PC-3 (cell line): ENCODE data around the gene GPR176. TPM values are rescaled to one million over a fixed set of nuclear protein-coding genes. Genes with fewer than 3 reads are reported as not detected.

Source experiments
- ATAC-seq: fragments of 200-7000 bp; cut with Tn5 transposase; 2 replicates; pipeline ENCODE4 v1.9.1; 2020; ENCODE audit warnings: mild to moderate bottlenecking, moderate library complexity
- BruUV-seq: library from RNA; stranded (reverse); fragments of 400-500 nt; replicated peaks from 2 replicates; lab custom pipeline; 2021; lab: Mats Ljungman, UMichigan
- CTCF ChIA-PET: fragments of 300-600 bp; sonication (Branson Sonifier 250); formaldehyde crosslinking; loops from one replicate; lab custom pipeline; 2022; ENCODE audit warnings: antibody characterized with exemption; lab: Charles Lee
- POLR2A ChIA-PET: fragments of 300-600 bp; sonication (Branson Sonifier 250); formaldehyde crosslinking; loops from one replicate; lab custom pipeline; 2022; ENCODE audit warnings: antibody characterized with exemption; ENCODE audit not compliant: unreplicated experiment; lab: Charles Lee
- DNase-seq: peaks from one replicate; pipeline ENCODE4 v3.0.0-alpha.2; 2015
- H2AFZ ChIP-seq: fragments of 300-600 bp; sonication (generic); 2 replicates; pipeline ENCODE4 v1.6.0; 2016; ENCODE audit warnings: antibody characterized with exemption, low read length
- H3F3A ChIP-seq: fragments of 300-600 bp; sonication (generic); one replicate; pipeline ENCODE4 v1.6.0; 2017; ENCODE audit warnings: antibody characterized with exemption, low read length, control low read depth, mild to moderate bottlenecking; ENCODE audit not compliant: unreplicated experiment
- H3K27ac ChIP-seq: fragments of 300-600 bp; sonication (generic); 2 replicates; pipeline ENCODE4 v1.5.1; 2016; ENCODE audit warnings: mild to moderate bottlenecking, low read length
- H3K27me3 ChIP-seq: fragments of 300-600 bp; sonication (generic); 2 replicates; pipeline ENCODE4 v1.6.1; 2016; ENCODE audit warnings: low read length, mixed read lengths
- H3K36me3 ChIP-seq: fragments of 300-600 bp; sonication (generic); 2 replicates; pipeline ENCODE4 v1.6.1; 2016; ENCODE audit warnings: low read depth, mixed run types, low read length, mixed read lengths
- H3K4me1 ChIP-seq: fragments of 300-600 bp; sonication (generic); 2 replicates; pipeline ENCODE4 v1.5.1; 2016; ENCODE audit warnings: low read length; ENCODE audit not compliant: insufficient read depth
- H3K4me2 ChIP-seq: fragments of 300-600 bp; sonication (generic); 2 replicates; pipeline ENCODE4 v1.6.0; 2016; ENCODE audit warnings: low read length
- H3K4me3 ChIP-seq: fragments of 300-600 bp; sonication (generic); 2 replicates; pipeline ENCODE4 v1.5.1; 2016; ENCODE audit warnings: mild to moderate bottlenecking, low read length, mixed read lengths
- H3K79me2 ChIP-seq: fragments of 300-600 bp; sonication (generic); 2 replicates; pipeline ENCODE4 v1.6.1; 2017; ENCODE audit warnings: low read length, mixed read lengths
- H3K9ac ChIP-seq: fragments of 300-600 bp; sonication (generic); 2 replicates; pipeline ENCODE4 v1.6.0; 2016; ENCODE audit warnings: mild to moderate bottlenecking, low read length
- H3K9me2 ChIP-seq: fragments of 300-600 bp; sonication (generic); replicated peaks from 2 replicates; pipeline ENCODE4 v1.6.1; 2016; ENCODE audit warnings: mixed run types, low read length, mixed read lengths
- H3K9me3 ChIP-seq: fragments of 300-600 bp; sonication (generic); 2 replicates; pipeline ENCODE4 v1.6.1; 2016; ENCODE audit warnings: low read length, mixed read lengths
- H4K20me1 ChIP-seq: fragments of 300-600 bp; sonication (generic); 2 replicates; pipeline ENCODE4 v1.6.1; 2016; ENCODE audit warnings: low read length, mixed read lengths
- EZH2 ChIP-seq: fragments of 300-600 bp; sonication (generic); IDR thresholded peaks from one replicate; pipeline ENCODE4 v1.6.1; 2017; ENCODE audit warnings: antibody characterized with exemption, mild to moderate bottlenecking, low read length; ENCODE audit not compliant: unreplicated experiment
- EZH2phosphoT487 ChIP-seq: fragments of 300-600 bp; sonication (generic); IDR thresholded peaks from 2 replicates; pipeline ENCODE4 v1.6.1; 2018; ENCODE audit warnings: mild to moderate bottlenecking, antibody characterized with exemption, low read length, borderline replicate concordance
- intact Hi-C: fragments of 100-400 bp; cut with micrococcal nuclease; formaldehyde crosslinking; loops from 2 replicates; pipeline ENCODE4 v1.9.0; 2023
- total RNA-seq: library from RNA; depleted of rRNA; stranded (reverse); fragments of >200 nt; gene quantifications from 2 replicates; pipeline ENCODE4 v1.2.3, GENCODE V29; 2014
- TF ChIP-seq, protein P1 (sequence below): fragments of 300-600 bp; sonication (generic); conservative IDR thresholded peaks from 2 replicates; pipeline ENCODE4 v1.5.1; 2017; ENCODE audit warnings: antibody characterized with exemption, low read depth, mild to moderate bottlenecking, low read length

GPR176 gene
- total RNA-seq, 1 experiment from 2014 or later = 27.8 TPM

DNA sequence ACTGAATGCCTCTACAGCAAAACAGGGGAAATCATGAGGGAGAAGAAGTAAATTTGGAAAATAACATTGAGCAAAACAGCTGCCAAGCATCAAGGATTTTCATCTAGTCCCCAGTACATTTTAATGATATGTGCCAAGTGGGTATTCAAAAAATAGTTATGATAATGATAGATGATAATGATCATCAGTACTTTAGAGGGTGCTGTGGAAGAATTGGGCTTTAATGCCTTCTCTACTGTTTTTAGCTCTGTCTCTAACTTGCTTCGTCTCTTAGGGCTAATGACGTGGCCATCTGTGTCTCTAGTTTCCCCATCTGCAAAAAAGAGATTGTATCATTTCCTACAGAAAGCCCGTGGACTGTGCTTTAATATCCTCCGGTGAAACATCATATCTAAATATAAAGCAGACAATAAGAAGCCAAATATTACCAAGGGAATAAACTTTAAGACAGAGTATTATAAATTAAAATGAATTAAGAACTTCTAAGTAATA lies 127.2 kb downstream of the GPR176 start:
- no peaks in the 10 kb centered on the region for H4K20me1 ChIP-seq
- no peak for ATAC-seq
- no peaks in the 10 kb centered on the region for H3K36me3 ChIP-seq
- 0 out of 2 replicates have a peak overlapping the region, but pooled peaks have one; percentile 55 for H3K4me2 ChIP-seq
- H3F3A ChIP-seq = no peaks in the 10 kb centered on the region
- intact Hi-C loops = no loop called here
- H3K9me3 ChIP-seq = no peaks in the 10 kb centered on the region
- POLR2A ChIA-PET = no interaction called here
- H2AFZ ChIP-seq = no peak overlapping the region
- no peak overlapping the region for H3K4me3 ChIP-seq
- H3K27me3 ChIP-seq = no peaks in the 10 kb centered on the region
- no peak for DNase-seq
- CTCF ChIA-PET = no interaction called here
- H3K9me2 ChIP-seq = no peaks in the 10 kb centered on the region
- H3K27ac ChIP-seq = no peak overlapping the region
- H3K4me1 ChIP-seq = peaks cover 15% of the 10 kb centered on the region
- no peak overlapping the region for H3K9ac ChIP-seq
- BruUV-seq = no TSS peak
- TF ChIP-seq EZH2 (no peak), EZH2phosphoT487 (no peak)
- TF ChIP-seq, protein P1, sequence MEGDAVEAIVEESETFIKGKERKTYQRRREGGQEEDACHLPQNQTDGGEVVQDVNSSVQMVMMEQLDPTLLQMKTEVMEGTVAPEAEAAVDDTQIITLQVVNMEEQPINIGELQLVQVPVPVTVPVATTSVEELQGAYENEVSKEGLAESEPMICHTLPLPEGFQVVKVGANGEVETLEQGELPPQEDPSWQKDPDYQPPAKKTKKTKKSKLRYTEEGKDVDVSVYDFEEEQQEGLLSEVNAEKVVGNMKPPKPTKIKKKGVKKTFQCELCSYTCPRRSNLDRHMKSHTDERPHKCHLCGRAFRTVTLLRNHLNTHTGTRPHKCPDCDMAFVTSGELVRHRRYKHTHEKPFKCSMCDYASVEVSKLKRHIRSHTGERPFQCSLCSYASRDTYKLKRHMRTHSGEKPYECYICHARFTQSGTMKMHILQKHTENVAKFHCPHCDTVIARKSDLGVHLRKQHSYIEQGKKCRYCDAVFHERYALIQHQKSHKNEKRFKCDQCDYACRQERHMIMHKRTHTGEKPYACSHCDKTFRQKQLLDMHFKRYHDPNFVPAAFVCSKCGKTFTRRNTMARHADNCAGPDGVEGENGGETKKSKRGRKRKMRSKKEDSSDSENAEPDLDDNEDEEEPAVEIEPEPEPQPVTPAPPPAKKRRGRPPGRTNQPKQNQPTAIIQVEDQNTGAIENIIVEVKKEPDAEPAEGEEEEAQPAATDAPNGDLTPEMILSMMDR = no peak
- no peaks in the 10 kb centered on the region for H3K79me2 ChIP-seq

DNA sequence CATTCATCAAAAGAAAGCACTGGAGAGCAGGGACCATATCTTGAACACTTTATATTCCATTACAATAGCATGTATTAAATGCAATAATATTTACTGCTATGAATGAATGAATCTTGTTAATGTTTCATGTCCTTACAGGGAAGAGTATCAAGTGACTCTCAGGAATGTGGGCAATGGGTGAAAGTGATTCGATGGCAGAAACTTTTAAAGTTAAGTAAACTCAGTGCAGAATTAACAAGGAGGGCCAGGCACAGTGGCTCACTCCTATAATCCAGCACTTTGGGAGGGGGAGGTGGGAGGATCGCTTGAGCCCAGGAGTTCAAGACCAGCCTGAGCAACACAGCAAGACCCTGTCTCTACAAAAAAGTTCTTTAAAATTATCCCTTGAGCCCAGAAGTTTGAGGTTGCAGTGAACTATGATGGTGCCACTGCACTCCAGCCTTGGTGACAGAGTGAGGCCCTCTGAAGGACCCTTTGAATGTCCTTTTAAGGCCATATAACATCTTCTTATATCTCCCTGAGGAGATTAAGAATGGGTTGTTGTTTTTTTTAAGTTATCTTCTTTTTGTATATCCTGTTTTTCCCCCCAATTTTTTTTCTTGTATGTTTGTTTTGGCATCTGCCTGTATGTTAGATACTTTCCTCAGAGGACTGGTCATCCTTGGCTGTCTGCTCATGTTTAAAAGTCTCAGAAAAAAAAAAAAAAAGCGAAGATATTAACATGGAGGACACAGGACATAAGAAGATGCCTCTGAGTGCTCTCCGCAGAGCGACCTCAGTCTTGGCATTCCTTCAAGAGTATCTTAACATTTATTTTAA lies 127.8 kb downstream of the GPR176 start:
- no peaks in the 10 kb centered on the region for H3K9me2 ChIP-seq
- no TSS peak for BruUV-seq
- H3K79me2 ChIP-seq = no peaks in the 10 kb centered on the region
- H3F3A ChIP-seq = no peaks in the 10 kb centered on the region
- intact Hi-C loops = no loop called here
- ChIA-PET POLR2A (no interaction called here), CTCF (no interaction called here)
- H3K36me3 ChIP-seq = no peaks in the 10 kb centered on the region
- H3K27ac ChIP-seq = no peak overlapping the region
- H3K4me1 ChIP-seq = peaks cover 21% of the 10 kb centered on the region
- 0 out of 2 replicates have a peak overlapping the region, but pooled peaks have one; percentile 23 for H2AFZ ChIP-seq
- H3K4me3 ChIP-seq = no peak overlapping the region
- H3K9me3 ChIP-seq = no peaks in the 10 kb centered on the region
- H3K4me2 ChIP-seq = peak overlapping the region; percentile 55
- H3K27me3 ChIP-seq = no peaks in the 10 kb centered on the region
- peak; percentile 57 for DNase-seq
- no peak overlapping the region for H3K9ac ChIP-seq
- TF ChIP-seq EZH2 = no peak
- no peak for TF ChIP-seq EZH2phosphoT487
- TF ChIP-seq, protein P1 = no peak
- peak; percentile 91 for ATAC-seq
- H4K20me1 ChIP-seq = no peaks in the 10 kb centered on the region

DNA sequence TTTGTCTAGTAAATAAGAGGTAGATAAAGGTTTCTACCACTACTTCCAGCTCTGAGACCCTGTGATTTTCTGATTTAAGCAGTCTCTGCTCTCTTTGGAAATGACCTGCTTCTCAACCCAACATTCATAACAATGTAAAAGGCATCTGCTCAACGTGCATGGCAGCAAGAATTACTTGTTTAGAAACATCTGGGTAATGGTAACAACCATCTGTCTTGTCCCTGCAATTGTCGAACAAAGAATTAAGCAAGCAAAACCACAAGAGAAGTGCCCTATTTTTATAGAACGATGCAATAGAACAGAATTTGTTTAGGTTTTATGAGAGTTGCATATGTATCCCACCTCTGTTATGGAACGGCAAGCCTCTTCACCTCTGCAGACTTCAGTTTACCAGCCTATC lies 130.3 kb downstream of the GPR176 start:
- no TSS peak for BruUV-seq
- intact Hi-C loops = loop anchor here (5.0 to 10.0 kb wide), 2 partner anchors 245 to 318 kb away; partner anchors contain the start of genes BMF and SRP14
- Histone ChIP-seq H3K9me2 (no peaks in the 10 kb centered on the region), H3K9ac (no peak overlapping the region), H4K20me1 (no peaks in the 10 kb centered on the region), H3K36me3 (no peaks in the 10 kb centered on the region), H3F3A (peaks cover 2% of the 10 kb centered on the region), H3K27me3 (no peaks in the 10 kb centered on the region), H2AFZ (no peak overlapping the region), H3K4me3 (no peak overlapping the region), H3K9me3 (no peaks in the 10 kb centered on the region), H3K4me1 (peaks cover 43% of the 10 kb centered on the region), H3K79me2 (no peaks in the 10 kb centered on the region), H3K27ac (no peak overlapping the region), H3K4me2 (no peak overlapping the region)
- ATAC-seq (no peak), DNase-seq (no peak)
- ChIA-PET POLR2A (interaction anchor here (0.6 kb wide), 1 partner anchor 370 kb away, joined by 4 read pairs; no protein-coding TSS in a partner anchor), CTCF (no interaction called here)
- TF ChIP-seq, protein P1 = no peak
- TF ChIP-seq EZH2phosphoT487 (no peak), EZH2 (no peak)
